ENCODE measurements around the gene MRPL55.

Gene MRPL55

GRCh38 chr1:228150120-228150460 lies 41.0 kb upstream of the MRPL55 start:
- no peak overlapping the region for H3K9ac ChIP-seq (ENCODE audit: low read length)

GRCh38 chr1:228149406-228150119 lies 40.5 kb upstream of the MRPL55 start, which contains the start of gene GJC2:
TSS of gene GJC2 (plus strand) at chr1:228149930. CDS start at chr1:228157759, 7,829 bp downstream.
- Histone ChIP-seq H4K20me1 (ENCODE audit: insufficient read depth, low read length) (no peaks in the 10 kb centered on the region), H2AFZ (ENCODE audit: low read length) (no peak within 1 kb of the TSS), H3K4me3 (ENCODE audit: low read depth, low read length, poor library complexity, severe bottlenecking) (no peak within 1 kb of the TSS), H3K36me3 (ENCODE audit: insufficient read depth, low read length) (peaks cover 14% of the 10 kb centered on the region; the same call in 1 of the 2 replicates), H3K9me2 (ENCODE audit: low read depth, low read length) (no peaks in the 10 kb centered on the region), H3K9me3 (ENCODE audit: low read length) (no peaks in the 10 kb centered on the region), H3K4me1 (ENCODE audit: insufficient read depth, low read length, severe bottlenecking) (peaks cover 6% of the 10 kb centered on the region), H3F3A (ENCODE audit: insufficient read depth, low read length) (no peaks in the 10 kb centered on the region), H3K27ac (ENCODE audit: low read depth, low read length, poor library complexity, severe bottlenecking) (no peak within 1 kb of the TSS), H3K79me2 (ENCODE audit: insufficient read depth, low read length) (no peaks in the 10 kb centered on the region; the same call in 1 of the 2 replicates), H3K4me2 (ENCODE audit: low read length) (no peak within 1 kb of the TSS), H3K9ac (ENCODE audit: low read length) (no peak within 1 kb of the TSS), H3K27me3 (ENCODE audit: insufficient read depth, low read length) (no peaks in the 10 kb centered on the region)
- TF ChIP-seq EZH2 (IDR thresholded peaks at IDR 0.05; ENCODE audit: borderline replicate concordance, low read length), result no peak
- TF ChIP-seq CTCF (IDR thresholded peaks at IDR 0.05; ENCODE audit: low read length), result no peak

More at GRCh38 chr1:228150120-228150460, 41.0 kb upstream of the MRPL55 start:
- H3K9me2 ChIP-seq (ENCODE audit: low read depth, low read length), result no peaks in the 10 kb centered on the region
- H3K27me3 ChIP-seq (ENCODE audit: insufficient read depth, low read length), result no peaks in the 10 kb centered on the region
- no peaks in the 10 kb centered on the region; the same call in 1 of the 2 replicates for H3K79me2 ChIP-seq (ENCODE audit: insufficient read depth, low read length)
- no peaks in the 10 kb centered on the region for H3K9me3 ChIP-seq (ENCODE audit: low read length)
- no peak overlapping the region for H2AFZ ChIP-seq (ENCODE audit: low read length)
- TF ChIP-seq CTCF (IDR thresholded peaks at IDR 0.05; ENCODE audit: low read length) (no peak), EZH2 (IDR thresholded peaks at IDR 0.05; ENCODE audit: borderline replicate concordance, low read length) (no peak)
- H3K36me3 ChIP-seq (ENCODE audit: insufficient read depth, low read length), result peaks cover 14% of the 10 kb centered on the region; the same call in 1 of the 2 replicates
- H3K4me1 ChIP-seq (ENCODE audit: insufficient read depth, low read length, severe bottlenecking), result peaks cover 6% of the 10 kb centered on the region
- H3K4me3 ChIP-seq (ENCODE audit: low read depth, low read length, poor library complexity, severe bottlenecking), result no peak overlapping the region
- H3K4me2 ChIP-seq (ENCODE audit: low read length), result no peak overlapping the region
- no peaks in the 10 kb centered on the region for H3F3A ChIP-seq (ENCODE audit: insufficient read depth, low read length)
- no peaks in the 10 kb centered on the region for H4K20me1 ChIP-seq (ENCODE audit: insufficient read depth, low read length)
- H3K27ac ChIP-seq (ENCODE audit: low read depth, low read length, poor library complexity, severe bottlenecking), result no peak overlapping the region

- no peak overlapping the region for H3K27ac ChIP-seq (ENCODE audit: low read depth, low read length, poor library complexity, severe bottlenecking)
- H3K4me1 ChIP-seq (ENCODE audit: insufficient read depth, low read length, severe bottlenecking), result peaks cover 11% of the 10 kb centered on the region
- no peaks in the 10 kb centered on the region for H3K9me3 ChIP-seq (ENCODE audit: low read length)
- no peaks in the 10 kb centered on the region for H3K9me2 ChIP-seq (ENCODE audit: low read depth, low read length)
- H3K4me2 ChIP-seq (ENCODE audit: low read length), result no peak overlapping the region
- no peak overlapping the region for H2AFZ ChIP-seq (ENCODE audit: low read length)
- H3K27me3 ChIP-seq (ENCODE audit: insufficient read depth, low read length), result no peaks in the 10 kb centered on the region
- H3K9ac ChIP-seq (ENCODE audit: low read length), result no peak overlapping the region
- no peaks in the 10 kb centered on the region for H3F3A ChIP-seq (ENCODE audit: insufficient read depth, low read length)
- no peaks in the 10 kb centered on the region for H4K20me1 ChIP-seq (ENCODE audit: insufficient read depth, low read length)
- no peak overlapping the region for H3K4me3 ChIP-seq (ENCODE audit: low read depth, low read length, poor library complexity, severe bottlenecking)
- TF ChIP-seq EZH2 (IDR thresholded peaks at IDR 0.05; ENCODE audit: borderline replicate concordance, low read length), result no peak
- TF ChIP-seq CTCF (IDR thresholded peaks at IDR 0.05; ENCODE audit: low read length), result no peak
- no peaks in the 10 kb centered on the region; the same call in 1 of the 2 replicates for H3K79me2 ChIP-seq (ENCODE audit: insufficient read depth, low read length)
- H3K36me3 ChIP-seq (ENCODE audit: insufficient read depth, low read length), result peaks cover 14% of the 10 kb centered on the region; the same call in 1 of the 2 replicates
These were observed 39.9 kb upstream of the MRPL55 start for GRCh38 chr1:228148935-228149405.

Data from OCI-LY1 (cell line).